Fibroblast of villous mesenchyme (primary cell): ENCODE data around the gene P3H3. TPM values are rescaled to one million over a fixed set of nuclear protein-coding genes. Genes with fewer than 3 reads are reported as not detected.

Experiments
- DNase-seq: peaks from one replicate; pipeline ENCODE4 v3.0.0-alpha.2; 2010; ENCODE audit warnings: low read depth
- H3K4me3 ChIP-seq: 2 replicates; pipeline ENCODE4 v1.5.1; 2011; ENCODE audit warnings: low read depth, mild to moderate bottlenecking, low read length
- CTCF ChIP-seq: IDR thresholded peaks from 2 replicates; pipeline ENCODE4 v1.5.1; 2012; ENCODE audit warnings: low read depth, mild to moderate bottlenecking, low read length; ENCODE audit not compliant: insufficient read depth
- total RNA-seq: library from RNA; depleted of rRNA; stranded (reverse); fragments of >200 nt; gene quantifications from 2 replicates; pipeline ENCODE4 v1.2.3, GENCODE V29; 2012

The P3H3 gene
- total RNA-seq, 1 donor: 91.1 TPM

GRCh38 chr12:6782850-6783566, 45.2 kb upstream of the P3H3 start:
- DNase-seq: no peak
- no peak for TF ChIP-seq CTCF
- no peak overlapping the region for H3K4me3 ChIP-seq

- no peak overlapping the region for H3K4me3 ChIP-seq
- no peak for DNase-seq
- TF ChIP-seq CTCF: no peak
Measured at GRCh38 chr12:6783828-6784227, 44.4 kb upstream of the P3H3 start.

- TF ChIP-seq CTCF: no peak
- H3K4me3 ChIP-seq: no peak overlapping the region
- DNase-seq: no peak
Measured at GRCh38 chr12:6784296-6784695, 43.9 kb upstream of the P3H3 start.

- TF ChIP-seq CTCF: no peak
- H3K4me3 ChIP-seq: no peak overlapping the region
- DNase-seq: no peak
Measured at GRCh38 chr12:6784761-6785160, 43.4 kb upstream of the P3H3 start.

GRCh38 chr12:6786416-6787094, 41.7 kb upstream of the P3H3 start:
- no peak overlapping the region for H3K4me3 ChIP-seq
- no peak for TF ChIP-seq CTCF
- no peak for DNase-seq

GRCh38 chr12:6787309-6787708, 40.9 kb upstream of the P3H3 start:
- no peak for DNase-seq
- no peak overlapping the region for H3K4me3 ChIP-seq
- no peak for TF ChIP-seq CTCF
